GM18907 (cell line): ENCODE measurements around the gene LGALS7.
"Not testable (repeated sequence)": the region's sequence is repeated elsewhere in the genome, so short reads cannot be mapped to it uniquely, and the experiment has no call there.

ENCODE experiments used
- ATAC-seq: cut with Tn5 transposase; IDR thresholded peaks from one replicate; pipeline ENCODE4 v1.9.1; 2021; ENCODE audit warnings: mild to moderate bottlenecking, moderate library complexity; ENCODE audit not compliant: unreplicated experiment

LGALS7 gene

DNA sequence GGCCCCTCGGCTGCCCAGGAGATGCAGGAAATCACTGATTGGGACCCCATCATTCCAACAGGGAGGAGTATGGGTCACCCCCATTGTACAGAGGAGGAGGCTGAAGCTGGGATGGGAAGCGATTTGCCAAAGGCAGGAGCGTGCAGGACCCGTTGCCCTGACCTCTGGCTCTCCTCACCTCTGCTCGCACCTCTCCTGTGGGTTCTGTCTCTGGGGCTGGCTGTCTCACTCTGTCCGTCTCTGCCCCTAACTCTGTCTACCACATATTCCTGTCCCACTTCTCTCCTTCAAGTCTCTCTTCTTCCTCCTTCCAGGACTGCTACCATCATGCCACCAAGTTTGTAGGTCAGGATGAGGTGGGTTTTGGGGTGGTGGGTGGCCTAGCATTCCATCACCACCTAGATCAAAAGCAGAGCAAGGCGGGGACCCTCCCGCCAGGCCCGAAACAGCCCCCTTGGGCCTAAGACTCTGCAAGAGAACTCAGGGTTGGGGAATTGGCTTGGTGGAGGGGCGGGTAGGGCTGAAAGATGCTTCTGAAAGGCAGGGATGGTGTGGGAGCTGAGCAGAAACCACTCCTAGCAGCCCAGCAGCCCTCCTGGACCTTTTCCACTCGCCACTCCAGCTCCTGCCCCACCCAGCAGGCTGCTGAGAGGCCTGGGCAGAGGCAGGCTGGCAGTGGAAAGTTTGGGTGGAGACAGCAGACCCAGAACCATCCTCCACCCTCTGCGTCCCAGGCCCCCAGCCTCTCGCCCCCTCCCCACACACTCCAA, 1.0 kb upstream of the LGALS7 start:
- no peak for ATAC-seq

DNA sequence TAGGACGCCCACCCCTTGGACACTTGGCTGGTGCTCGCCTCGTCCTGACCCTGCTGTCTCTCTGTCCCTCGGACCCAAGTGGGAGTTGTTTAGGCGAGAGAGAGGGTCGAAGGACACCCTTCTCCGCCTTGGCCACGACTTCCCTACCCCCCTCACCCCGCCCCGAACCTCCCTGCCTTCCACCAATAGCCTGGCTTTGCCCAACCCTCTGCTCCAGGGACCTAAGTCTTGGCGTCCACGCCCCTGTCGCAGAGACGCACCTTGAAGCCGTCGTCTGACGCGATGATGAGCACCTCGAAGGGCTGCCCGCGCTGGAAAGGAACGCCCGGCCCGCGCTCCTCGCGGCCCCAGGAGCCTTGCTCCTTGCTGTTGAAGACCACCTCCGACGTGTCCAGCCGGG, 1.7 kb downstream of the LGALS7 start:
- ATAC-seq = not testable (repeated sequence)

DNA sequence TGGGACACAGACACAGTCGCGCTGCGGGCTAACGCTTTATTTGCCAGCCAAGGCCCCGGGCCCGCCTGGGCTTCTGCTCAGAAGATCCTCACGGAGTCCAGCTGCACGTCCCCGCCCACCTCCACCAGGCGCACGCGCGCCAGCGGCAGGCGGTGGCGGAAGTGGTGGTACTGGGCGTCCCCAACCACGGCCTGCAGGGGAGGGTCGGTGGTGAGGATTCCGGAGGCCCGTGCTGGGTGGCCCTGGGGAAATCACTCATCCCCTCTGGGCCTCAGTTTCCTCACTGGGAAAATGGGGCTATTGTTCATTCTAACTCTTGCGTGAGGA, 2.4 kb downstream of the LGALS7 start:
- not testable (repeated sequence) for ATAC-seq

DNA sequence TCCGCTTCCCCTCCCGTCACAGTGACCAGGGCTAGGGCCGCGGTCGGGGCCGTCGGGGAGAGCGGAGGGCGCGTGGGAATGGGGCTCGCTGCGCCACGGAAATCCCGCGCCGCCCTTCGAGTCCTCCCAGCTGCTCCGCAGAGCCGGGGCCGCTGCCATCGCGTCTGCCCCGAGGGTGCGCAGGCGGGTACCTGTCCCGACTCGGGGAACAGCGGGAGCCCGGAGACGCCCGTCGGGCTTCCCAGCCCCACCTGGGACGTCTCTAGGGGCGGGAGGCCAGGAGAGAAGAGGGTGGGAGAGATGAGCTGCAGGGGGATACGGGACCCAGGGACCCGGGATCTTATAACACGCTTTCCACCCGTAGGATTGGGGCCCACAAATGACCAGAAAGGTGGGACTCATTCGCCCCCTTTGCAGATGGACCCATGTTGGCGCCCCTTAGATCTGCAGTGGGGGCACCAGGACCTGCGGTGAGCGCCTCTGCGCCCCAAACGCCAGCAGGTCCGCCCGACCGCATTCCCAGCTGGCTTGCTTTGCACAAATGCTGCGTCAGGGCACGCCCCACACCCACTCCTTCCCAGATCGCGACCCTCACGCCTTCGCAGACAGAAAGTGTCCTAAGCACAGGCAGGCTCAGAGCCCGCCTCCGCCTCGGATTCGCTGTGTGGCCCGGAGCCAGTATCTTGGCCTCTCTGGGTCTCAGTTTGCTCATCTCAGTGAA, 2.9 kb downstream of the LGALS7 start:
- ATAC-seq = peak; percentile 16

DNA sequence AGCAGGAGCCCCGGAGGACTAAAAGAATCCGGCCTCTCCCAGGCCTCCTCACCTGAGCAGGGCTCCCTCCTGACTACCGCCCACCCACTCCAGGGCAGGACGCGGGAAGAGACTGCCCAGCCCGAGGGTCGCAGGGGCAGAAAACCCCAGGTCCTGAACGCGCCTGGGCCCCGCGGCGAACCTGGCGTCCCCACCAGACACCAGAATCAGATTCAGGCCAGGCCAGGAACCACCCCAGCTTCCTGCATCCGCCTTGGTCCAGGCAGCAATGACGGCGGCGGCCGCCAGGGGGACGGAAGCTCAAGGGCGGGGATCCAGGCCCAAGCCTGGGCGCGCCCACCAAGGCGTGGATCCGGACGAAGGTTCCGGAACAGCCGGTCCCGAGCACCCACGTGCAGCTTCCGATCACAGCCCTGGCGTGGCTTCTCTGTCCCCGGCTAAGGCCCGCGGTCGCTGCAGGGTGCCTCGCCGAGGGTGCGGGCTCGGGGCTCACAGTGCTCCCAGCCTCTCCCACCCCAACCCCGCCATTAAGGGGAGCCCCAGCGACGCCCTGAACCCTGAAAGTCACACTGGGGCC, 3.6 kb downstream of the LGALS7 start:
- peak; percentile 67 for ATAC-seq

DNA sequence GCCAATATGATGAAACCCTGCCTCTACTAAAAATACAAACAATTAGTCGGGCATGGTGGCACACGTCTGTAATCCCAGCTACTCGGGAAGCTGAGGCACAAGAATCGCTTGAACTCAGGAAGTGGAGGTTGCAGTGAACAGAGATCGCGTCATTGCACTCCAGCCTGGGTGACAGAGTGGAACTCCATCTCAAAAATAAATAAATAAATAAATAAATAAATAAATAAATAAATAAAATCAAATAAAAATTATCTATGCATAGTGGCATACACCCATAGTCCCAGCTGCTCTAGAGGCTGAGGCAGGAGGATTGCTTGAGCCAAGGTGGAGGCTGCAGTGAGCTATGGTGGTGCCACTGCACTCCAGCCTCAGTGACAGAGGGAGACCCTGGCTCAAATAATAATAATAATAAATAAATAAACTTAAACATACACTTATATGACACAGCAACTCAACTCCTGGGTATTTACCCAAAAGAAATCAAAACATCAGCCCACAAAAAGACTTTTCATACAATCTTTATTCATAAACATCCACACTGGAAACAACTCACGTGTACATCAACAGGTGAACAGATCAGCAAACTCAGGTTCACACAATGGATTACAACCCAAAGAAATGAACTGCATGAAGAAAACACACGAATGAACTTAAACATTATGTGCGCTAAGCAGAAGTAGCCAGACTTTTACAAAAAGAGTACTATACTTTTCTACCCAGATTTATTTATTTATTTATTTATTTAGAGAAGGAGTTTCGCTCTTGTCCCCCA, 6.9 kb downstream of the LGALS7 start:
- ATAC-seq = no peak

DNA sequence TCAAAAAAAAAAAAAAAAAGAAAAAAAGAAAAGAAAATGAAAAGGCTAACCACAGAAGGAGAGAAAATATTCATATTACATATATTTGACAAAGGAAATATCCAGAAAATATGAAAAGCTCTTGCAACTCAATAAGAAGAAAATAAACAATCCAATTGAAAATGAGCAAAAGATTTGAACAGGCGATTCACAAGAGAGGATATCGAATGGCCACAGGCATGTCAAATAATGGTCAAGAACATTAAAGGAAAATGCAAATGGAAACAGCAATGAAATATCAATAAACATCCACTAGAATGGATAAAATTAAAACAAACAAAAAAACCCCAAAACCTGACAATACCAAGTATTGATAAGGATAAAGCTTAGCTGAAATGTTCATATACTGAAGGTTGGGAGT, 8.1 kb downstream of the LGALS7 start:
- no peak for ATAC-seq

DNA sequence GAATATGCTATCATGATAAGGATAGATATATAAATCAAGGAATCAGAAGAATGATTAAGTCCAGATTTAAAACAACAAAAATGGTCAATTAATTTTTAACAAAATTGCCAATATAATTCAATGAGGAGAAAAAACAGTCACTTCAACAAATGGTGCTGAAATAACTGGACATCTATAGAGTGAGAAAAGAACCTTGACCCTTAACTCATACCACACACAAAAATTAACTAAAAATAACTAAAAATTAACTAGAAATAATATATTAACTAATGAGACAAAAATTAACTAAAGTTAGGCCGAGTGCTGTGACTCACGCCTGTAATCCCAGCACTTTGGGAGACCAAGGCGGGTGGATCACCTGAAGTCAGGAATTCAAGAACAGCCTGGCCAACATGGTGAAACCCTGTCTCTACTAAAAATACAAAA, 9.5 kb downstream of the LGALS7 start:
- ATAC-seq = no peak

DNA sequence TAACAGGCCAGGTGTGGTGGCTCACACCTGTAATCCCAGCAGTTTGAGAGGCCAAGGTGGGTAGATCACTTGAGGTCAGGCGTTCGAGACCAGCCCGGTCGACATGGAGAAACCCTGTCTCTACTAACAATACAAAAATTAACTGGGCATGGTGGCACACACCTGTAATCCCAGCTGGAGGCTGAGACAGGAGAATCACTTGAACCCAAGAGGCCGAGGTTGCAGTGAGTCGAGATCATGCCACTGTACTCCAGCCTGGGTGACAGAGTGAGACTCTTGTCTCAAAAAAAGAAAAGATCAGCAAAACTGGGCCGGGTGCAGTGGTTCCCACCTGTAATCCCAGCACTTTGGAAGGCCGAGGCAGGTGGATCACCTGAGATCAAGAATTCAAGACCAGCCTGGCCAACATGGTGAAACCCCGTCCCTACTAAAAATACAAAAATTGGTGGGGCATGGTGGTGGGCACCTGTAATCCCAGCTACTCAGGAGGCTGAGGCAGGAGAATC, 11.4 kb downstream of the LGALS7 start:
- not testable (repeated sequence) for ATAC-seq

DNA sequence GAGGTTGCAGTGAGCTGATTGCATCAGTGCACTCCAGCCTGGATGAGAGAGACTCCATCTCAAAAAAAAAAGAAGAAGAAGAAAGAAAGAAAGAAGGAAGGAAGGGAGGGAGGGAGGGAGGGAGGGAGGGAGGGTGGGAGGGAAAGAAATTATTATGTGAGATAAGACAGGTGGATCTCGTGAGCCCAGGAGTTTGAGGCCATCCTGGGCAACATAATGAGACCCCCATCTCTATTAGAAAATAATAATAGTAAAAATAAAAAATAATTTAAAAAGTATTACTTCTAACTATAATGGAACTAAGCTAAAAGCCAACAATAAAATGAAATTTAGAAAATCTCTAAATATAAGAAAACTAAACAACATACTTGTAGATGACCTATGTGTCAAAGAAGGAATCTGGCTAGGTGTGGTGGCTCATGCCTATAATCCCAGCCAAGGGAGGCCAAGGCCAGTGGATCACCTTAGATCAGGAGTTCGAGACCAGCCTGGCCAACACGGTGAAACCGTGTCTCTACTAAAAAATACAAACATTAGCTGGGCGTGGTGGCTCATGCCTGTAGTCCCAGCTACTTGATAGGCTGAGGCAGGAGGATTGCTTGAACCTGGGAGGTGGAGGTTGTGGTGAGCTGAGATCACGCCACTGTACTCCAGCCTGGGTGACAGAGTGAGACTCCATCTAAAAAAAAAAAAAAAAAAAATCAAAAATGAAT, 12.4 kb downstream of the LGALS7 start:
- not testable (repeated sequence) for ATAC-seq

DNA sequence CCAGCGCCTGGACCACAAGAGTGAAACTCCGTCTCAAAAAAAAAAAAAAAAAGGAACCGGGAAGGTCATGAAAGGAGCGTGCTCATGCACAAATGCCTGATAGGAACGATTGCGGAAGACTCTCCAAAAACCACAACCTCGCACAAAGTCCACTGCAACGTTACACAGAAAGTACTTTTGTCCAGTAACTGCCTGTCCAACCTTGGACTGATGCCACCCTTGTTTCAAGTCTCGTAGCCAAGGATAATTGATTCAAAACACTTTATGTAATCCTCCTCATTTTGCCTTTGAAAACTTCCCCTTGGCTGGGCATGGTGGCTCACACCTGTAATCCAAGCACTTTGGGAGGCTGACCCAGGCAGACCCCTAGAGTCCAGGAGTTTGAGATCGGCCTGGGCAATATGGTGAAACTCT, 13.7 kb downstream of the LGALS7 start:
- ATAC-seq = no peak

DNA sequence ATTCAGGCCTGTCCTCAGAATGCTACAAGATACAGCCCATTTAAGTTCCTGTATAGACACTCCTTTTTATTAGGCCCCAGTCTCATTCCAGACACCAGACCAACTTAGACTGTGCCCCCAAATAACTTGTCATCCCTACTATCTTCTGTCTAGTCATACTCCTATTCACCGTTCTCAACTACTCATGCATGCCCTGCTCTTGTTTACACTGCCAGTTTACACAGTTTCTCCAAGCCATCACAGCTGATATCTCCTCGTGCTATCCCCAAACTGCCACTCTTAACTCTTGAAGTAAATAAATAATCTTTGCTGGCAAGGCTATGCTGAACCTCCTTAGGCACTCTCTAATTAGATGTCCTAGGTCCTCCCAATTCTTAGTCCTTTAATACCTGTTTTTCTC, 19.1 kb downstream of the LGALS7 start:
- not testable (repeated sequence) for ATAC-seq

DNA sequence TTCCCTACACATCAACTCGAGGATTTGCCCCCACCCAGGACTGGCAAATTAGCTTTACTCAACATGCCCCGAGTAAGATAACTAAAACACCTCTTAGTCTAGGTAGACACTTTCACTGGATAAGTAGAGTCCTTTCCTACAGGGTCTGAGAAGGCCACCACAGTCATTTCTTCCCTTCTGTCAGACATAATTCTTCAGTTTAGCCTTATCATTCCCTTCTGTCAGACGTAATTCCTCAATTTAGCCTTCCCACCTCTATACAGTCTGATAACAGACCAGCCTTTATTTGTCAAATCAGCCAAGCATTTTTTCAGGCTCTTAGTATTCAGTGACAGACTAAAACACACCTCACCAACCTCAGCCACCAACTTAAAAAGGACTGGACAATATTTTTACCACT, 19.5 kb downstream of the LGALS7 start:
- ATAC-seq = not testable (repeated sequence)

DNA sequence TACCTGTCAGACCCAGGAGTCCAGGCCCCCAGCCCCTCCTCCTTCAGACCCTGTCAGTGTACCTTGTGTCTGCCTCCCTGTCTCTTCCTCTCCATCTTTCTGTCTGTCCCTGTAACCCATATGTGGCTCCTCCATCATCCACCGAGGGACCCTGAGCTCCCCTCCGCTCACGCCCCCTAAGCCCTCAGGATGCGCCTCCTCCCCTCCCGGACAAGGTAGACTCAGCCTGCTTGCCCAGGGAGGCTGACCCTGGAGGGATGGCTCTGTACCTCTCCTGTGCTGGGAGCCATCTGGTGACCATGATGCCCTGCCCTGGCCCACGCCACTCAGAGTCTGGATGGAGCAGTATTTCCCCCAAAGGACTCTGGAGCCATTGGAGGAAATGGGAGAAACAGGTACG, 28.0 kb downstream of the LGALS7 start:
- no peak for ATAC-seq

DNA sequence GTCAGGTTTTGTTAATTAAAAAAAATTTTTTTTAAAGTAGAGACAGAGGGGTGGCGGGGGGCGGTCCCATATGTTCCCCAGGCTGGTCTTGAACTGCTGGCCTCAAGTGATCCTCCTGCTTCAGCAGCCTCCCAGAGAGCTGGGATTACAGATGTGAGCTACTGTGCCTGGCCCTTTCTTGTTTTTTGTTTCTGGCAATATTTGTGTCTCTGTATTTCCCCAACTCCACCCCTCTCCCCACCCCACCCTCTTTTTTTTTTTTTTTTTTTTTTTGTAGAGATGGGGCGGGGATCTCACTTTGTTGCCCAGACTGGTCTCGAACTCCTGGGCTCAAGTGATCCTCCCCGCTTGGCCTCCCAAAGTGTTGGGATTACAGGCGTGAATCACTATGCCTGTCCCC, 28.4 kb downstream of the LGALS7 start:
- no peak for ATAC-seq

DNA sequence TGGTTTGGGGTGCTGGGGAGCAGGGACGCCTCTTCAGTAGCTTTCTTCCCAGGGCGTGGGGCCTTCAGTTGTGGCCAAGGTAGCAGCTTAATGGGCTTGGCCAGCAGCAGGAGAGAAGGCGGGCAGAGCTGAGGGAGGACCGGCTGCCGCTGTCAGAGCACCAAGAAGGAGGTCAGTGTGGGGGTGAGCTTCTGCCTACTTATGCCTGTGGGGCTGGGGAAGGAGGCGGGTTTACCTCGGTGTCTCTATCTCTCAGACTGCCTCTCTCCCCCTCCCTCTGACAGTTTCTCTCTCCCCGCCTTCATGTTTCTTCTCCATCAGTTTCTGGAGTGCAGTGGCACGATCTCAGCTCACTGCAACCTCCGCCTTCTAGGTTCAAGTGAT, 29.0 kb downstream of the LGALS7 start, which contains the start of gene CAPN12:
Gene CAPN12, minus strand, starts transcription at position 177 of the 384 bp plus-strand sequence. CDS start 309 bp downstream, outside the sequence.
- ATAC-seq = no peak

DNA sequence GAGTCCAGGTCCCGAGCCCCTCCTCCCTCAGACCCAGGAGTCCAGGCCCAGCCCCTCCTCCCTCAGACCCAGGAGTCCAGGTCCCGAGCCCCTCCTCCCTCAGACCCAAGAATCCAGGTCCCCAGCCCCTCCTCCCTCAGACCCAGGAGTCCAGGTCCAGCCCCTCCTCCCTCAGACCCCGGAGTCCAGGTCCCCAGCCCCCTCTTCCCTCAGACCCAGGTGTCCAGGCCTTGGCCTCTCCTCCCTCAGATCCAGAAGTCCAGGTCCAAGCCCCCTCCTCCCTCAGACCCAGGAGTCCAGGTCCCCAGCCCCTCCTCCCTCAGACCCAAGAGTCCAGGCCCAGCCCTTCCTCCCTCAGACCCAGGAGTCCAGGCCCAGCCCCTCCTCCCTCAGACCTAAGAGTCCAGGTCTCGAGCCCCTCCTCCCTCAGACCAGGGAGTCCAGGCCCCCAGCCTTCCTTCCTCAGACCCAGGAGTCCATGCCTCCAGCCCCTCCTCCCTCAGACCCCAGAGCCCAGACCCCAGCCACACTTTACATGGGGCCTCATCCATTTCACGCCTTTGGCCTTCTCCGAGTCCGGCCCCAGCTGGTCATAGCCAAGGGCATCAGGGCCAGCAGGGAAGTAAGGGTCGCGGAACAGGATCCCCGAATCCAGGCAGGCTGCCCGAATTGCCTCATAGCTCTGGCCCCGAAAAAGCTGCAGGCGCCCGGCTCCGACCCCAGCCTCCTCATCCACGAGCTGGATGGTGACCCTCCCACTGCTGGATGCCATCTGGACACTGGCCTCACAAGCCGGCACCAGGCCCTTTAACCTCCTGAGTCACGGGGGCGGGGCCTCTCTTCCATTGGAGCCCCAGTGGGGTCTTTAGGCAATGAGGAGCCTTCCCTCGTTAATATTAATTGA, 29.7 kb downstream of the LGALS7 start:
- no peak for ATAC-seq

DNA sequence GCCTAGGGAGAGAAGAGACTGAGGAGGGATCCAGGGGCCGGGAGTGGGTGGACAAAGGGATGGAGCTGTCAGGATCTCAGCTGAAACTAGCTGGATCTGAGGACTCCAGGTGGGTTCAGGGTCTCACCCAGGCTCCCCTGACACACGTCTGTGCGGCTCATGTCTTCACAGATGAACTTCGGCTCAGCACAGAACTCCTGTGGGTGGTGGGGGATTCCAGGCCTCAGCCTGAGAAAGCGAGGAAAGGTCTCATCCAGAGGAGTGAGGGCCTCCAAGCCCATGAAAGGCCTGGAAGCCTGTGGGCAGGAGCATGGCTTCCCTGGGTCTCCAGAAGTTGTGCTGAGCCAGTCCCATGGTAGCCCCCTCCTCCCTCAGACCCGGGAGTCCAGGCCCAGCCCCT, 30.4 kb downstream of the LGALS7 start:
- ATAC-seq = no peak

DNA sequence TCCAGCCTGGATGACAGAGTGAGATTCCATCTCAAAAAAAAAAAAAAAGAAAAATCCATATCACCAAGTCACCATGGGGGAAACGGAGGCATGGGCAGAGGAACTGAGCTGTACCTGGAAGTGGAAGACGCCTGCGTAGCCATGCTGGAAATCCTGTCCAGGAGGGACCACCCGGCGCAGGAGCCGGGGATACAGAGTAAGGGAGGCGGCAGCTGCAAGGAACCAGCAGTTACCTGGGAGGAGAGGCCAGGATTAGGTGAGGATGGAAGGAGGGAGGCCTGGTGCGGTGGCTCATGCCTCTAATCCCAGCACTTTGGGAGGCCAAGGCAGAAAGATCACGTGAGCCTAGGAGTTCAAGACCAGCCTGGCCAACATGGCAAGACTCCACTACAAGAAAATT, 31.0 kb downstream of the LGALS7 start:
- no peak for ATAC-seq
